Ramos (cell line): ENCODE results near the gene RASD1.

ENCODE experiments used
- in situ Hi-C: fragments of 300-500 bp; cut with MboI; formaldehyde crosslinking; loops from one replicate; pipeline ENCODE4 v1.14.3; 2022; ENCODE audit warnings: low sequenced_read_pairs; ENCODE audit not compliant: unreplicated experiment

Gene RASD1, protein sequence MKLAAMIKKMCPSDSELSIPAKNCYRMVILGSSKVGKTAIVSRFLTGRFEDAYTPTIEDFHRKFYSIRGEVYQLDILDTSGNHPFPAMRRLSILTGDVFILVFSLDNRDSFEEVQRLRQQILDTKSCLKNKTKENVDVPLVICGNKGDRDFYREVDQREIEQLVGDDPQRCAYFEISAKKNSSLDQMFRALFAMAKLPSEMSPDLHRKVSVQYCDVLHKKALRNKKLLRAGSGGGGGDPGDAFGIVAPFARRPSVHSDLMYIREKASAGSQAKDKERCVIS

DNA sequence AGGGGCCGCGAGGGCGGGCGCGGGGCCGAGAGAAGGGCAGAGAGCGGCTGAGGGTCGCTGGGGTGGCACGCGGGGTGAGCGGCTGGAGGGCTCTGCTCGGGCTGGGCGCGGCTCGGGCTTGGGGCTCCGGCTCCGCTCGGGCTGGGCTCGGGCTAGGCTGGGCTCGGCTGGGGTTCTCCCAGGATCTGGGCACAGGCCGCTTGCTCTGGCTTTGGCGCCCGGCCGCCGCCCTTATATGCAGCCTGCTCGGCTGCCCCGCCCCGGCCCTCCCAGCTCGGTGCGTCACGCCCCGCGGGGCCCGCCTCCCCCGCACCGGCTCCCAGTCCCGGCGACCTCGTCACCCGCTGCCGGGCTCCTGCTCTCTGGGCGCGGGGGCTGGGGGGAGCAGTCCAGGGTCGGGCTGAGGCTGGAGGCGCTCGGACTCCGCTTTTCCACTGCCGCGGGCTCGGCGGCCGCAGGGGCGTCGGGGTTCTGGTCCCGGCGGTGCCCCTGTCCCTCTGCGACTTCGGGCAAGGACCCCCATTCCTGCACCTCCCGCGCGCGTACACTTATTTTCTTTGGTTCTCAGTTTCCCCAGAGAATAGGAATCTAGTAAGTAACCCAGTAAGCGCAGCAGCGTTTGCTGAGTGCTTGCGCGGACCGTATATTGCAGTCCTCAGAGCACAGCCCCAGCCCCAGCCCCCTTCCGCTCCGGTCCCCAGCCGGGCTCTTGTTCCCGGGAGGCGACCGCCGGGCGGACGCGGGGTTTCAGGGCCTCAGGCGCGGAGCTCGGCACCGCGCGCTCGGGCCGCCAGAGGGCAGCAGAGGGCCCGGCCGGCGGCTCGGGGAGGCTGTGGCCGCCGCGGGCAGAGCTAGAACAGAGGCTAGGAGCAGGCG, at the start of gene RASD1:
Gene RASD1, minus strand, starts transcription at position 207 of the 876 bp plus-strand sequence. CDS start 214 bp downstream, outside the sequence.
- in situ Hi-C loops, result loop anchor here (10.0 kb wide), 1 partner anchor 148 kb away; no protein-coding TSS in a partner anchor

DNA sequence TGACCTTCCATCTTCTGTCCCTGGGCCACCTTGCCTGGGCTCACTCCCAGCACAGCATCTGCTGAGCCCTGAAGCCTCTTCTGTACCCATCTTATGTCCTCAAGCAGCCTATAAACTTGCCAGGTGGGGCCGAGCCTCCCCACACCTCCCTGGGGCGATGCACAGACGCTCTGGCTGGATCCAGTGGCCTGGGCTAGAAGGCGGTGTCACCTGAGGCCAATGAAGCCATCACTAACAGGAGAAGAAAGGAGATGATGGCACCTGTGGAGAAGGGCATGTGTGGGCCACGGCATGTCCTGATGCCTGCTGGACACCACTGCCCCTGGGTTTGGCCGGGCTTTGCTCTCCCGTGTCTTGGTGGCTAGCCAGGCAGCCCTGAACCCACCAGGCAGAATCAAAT, 49.8 kb upstream of the RASD1 start:
- in situ Hi-C loops, result no loop called here

DNA sequence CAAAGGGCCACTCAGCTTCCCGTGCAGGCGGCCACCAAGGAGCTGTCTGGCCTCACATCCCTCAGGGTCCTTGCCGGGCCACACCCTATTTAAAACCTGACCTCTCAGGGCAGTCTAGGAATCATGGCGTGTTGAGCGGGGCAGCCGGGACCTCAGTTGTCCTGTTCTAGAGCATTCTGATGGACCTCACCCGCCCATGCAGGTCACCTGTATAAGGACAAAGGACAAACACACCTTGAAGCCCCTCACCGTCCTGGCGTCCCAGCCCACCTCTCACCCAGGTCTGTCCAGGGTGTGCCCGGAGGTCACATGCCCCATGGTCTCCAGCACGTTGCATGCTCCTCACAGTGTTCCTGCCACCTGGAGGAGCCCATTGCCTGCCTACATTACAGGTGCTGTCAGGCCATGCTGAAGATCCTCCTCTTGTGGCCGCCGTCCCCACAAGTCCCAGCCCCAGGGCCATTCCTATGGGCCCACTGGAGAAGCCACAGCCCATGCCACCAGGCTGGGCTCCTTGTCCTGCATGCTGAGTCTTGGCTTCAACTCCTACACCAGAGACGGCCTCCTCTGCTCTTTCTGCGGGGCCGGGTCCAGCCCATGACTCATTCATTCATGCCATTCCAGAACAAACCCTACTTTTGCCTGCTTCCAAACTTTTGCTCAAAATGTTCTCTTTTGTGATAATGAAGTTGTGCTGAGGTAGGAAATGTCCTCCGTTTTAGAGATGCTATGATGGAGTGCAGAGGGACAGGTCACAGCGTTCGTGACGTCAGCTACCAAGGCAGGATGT, 49.0 kb upstream of the RASD1 start:
- in situ Hi-C loops, result no loop called here

DNA sequence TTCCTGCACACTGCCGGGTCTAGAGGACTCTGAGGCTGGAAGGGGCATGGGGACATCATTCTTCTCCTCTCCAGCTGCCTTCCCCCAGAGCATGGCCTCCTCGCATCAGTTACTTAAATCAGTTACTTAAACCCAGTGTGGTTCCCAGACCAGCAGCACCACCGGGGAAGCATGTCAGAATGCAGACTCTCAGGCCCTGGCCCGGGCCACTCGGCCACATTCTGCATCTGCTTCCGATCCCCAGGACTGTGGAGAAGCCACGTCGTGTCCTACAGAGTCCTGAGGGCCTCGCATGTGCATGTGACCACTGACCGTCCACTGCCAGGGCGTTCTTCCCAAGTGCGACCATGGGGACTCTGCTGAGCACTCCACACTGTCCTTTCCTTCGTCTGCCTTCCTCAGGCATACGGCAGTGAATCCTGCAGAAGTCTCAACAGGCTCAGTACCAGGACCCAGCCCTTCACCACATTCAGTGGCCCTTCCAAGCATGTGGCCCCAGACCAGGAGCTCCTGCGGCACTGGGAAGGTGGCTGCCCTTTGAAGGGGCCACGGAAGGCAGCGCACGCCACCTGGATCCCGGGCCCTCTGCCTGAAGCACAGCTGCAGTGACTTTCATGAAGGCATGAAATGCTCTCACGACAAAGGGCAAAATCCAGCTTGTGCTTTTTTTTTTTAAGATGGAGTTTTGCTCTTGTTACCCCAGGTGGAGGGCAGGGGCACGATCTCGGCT, 46.9 kb upstream of the RASD1 start:
- in situ Hi-C loops, result no loop called here

DNA sequence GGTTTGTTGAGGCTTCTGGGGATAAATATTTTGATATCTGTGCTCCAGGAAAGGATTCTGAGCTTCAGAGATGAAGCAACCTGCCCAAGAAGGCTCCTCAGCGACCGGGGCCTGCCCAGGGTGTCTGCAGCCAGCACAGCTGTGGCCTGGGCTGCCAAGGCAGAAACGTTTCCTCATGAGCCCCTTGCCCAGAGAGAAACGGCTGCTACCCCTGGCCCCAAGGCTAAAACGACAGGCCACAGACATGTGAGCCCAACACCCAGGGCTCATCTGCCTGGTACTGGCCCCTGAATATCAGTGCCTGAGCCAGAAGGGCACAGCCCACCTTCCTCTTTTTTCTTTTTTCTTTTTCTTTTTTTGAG, 45.4 kb upstream of the RASD1 start:
- in situ Hi-C loops, result no loop called here

DNA sequence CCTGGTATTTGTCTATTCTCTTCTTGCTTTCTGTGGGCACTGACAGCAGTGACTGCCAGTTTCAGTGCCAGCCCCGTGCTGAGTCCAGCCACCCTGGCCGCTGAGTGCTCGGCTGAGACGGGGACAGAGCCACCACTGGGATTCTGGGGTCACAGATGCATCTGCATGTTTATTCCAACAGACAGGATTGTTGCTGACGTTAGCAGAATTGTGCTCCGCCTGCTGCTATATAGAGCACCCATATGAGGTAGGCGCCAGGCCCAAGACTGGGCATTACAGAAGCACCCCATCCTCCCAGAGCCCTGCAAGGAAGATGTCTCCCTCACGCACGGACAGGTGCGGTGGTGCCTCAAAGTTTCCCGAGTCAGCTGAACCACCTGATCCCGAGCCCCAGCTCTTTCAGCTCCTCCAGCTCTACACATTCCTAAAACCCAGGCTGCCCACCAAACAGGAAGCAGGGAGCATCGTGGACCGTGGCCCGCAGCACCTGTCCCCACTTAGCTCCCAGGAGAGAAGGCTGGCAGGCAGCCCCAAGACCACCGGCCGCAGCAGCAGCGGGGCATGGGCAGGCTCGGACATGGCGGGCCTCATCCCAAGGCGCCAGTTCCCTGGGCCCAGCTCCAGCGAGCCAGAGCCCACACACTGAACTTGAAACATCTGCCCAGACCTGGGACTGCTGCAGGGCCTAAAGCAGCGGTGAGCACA, 44.9 kb upstream of the RASD1 start:
- in situ Hi-C loops, result no loop called here

DNA sequence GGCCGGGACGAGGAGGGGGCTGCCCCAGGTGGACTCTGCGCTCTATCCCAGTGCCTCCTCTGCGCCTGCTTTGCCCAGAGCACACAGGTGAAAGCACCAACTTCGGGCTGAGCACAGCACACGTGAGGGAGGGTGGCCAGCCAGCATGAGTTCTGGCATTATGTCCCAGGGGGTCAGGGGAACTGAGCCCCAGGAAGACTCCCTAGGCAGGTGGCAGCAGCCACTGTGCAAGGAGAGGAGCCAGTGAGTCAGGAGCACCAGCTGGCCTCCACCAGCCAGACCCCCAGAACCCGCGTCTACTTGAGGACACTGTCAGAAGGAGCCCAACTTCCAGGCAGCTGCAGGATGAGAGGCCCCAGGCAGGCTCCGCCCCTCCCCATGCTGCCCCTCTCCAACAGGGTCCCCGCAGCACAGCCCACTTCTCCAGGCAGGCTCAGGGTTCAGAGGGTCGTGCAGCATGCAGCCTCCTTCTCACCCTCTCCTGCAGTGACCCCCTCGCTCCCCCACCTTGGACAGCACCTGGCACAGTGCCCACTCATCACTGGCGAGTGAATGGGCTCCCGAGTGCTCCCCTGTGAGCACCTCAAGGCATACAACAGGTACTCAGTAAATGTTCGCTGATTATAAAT, 44.2 kb upstream of the RASD1 start:
- in situ Hi-C loops, result no loop called here

DNA sequence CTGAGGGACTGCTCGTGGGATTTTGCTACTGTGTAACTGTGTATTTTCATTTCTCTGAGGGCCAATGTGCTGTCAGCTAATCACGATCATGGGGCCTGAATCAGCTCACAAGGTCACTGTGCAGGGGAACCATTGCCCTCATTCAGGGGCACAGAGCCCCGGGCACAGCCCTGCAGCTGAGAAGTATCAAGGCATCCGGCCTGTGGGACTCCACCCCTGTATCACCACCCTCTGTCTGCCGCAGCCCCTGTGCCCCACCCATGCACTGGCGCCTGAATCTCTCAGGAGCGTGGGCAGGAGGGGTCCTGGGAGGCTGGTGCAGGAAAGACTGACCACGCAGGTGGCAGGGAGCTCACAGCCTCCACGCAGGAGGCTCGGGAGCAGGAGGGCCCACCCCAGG, 43.4 kb upstream of the RASD1 start:
- in situ Hi-C loops, result no loop called here

DNA sequence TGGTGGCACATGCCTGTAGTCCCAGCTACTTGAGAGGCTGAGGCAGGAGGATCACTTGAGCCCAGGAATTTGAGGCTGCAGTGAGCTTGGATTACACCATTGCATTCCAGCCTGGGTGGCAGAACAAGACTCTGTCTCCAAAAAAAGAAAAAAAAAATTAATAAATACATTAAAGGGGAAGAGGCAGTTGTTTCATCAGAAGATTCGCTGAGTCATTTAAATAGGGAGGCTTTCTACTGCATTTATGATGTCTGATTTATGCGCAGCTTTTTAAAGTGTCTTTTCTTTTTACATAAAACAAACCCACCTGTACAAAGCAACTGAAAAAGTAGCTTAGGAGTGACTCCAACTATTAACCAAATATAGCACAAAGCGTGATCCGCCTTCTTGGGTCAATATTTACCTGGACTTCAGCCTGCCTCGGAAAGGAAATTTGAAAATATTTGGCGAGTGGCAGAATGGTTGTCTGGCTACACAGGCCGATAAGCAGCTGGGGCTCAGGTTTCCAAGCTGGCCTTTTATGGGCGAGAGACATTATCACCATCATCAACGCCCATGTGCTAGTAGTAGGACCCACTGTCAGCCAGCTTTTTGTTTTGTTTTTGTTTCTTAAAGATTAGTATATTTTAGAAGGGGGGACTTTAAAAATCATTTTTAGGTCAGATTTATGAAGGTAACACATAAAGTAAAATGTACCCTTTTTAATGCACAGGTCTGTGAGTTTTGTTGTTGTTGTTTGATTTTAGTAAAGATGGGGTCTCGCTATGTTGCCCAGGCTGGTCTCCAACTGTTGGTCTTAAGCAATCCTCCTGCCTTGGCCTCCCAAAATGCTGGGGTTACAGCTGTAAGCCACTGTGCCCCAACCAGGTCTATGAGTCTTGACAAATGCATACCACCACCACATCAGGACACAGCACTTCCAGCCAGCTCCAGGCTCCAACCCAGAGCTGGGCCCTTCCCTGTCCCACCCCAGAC, 42.5 kb upstream of the RASD1 start:
- in situ Hi-C loops, result no loop called here

DNA sequence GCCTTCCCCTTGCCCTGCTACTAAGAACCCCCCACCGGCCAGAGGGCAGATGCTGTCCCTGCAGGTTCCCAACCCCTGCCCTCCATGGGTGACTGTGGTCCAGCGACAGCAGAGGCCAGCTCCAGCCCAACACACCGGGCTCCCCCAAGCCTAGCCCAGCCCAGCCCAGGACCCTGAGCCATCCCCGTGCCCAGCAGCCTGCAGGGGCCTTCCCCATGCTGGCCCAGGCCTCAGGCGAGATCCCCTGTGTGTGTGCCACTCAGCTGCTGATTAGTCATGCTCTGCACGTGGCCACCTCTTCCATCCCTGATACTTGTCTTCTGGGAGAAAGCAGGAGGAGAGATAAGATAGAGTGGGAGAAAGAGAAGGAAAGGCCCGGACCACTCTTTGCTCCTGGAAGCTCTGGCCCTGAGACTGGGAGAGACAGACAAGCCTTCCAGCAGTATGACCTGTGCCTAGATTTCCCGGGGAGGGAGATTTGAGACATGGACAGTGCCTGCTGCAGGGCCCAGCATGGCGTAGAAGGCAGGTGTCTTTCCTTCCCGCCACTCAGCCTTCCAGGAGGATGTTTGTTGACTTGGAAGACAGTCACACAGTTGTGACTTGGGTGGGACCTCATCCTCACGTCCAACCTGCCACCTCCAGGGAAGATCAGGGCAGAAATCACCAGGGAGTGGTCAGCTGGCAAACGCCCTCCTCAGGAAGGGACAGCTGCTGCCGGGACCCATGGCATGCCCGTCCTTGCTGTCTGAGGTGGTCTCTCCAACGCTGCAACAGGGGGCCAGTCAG, 41.3 kb upstream of the RASD1 start:
- in situ Hi-C loops, result no loop called here

DNA sequence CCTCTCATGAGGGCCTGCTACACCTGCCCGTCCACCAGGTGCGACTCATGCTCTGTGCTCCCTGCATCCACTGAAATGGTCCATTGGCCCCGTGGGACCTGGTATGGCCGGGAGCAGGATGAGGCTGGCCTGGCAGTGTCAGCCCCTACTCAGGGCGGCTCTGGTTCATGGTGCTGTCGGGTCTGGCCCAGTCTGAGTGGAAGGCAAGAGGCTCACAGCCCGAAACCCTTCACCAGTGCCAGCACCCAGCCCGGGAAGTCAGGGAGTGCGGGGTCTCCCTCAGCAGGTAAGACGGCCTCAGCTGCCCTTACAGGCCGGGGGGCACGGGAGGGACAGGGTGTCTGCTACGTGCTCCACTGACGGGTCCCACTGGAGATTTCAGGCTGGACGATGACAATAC, 40.5 kb upstream of the RASD1 start:
- in situ Hi-C loops, result no loop called here

DNA sequence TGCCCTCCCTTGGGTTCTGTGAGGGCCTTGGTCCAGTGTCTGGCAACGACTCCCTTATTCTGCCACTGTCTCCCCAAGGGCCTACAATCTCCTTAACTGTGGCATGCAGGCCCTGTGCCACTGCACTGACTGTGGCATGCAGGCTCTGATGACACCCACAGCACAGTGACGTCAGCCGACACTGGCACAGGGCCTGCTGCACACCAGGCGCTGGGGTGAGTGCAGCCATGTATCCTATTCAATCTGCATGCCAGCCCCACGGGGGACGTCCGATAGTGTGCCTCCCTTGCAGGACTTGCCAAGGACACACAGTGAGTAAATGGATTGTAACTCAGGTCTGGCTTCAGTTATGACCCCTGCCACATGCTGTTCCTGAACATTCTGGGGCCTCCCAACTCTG, 39.8 kb upstream of the RASD1 start:
- in situ Hi-C loops, result no loop called here

DNA sequence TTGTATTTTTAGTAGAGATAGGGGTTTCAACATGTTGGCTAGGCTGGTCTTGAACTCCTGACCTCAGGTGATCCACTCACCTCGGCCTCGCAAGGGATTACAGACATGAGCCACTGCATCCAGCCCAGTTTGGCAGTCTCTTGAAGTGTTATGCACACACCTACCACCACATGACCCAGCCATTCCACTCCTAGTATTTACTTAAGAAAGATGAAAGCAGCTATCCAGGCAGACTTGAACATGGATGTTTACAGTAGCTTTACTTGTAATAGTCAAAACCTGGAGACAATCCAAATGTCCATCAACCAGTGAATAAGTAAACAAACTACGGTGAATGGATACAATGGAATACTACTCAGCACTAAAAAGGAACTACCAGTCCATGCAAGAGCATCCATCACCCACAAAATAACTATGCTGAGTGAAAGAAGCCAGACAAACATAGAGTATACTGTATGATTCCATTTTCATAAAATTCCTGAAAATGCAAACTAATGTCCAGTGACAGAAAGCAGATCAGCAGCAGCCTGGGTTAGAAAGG, 37.8 kb upstream of the RASD1 start:
- in situ Hi-C loops, result no loop called here

DNA sequence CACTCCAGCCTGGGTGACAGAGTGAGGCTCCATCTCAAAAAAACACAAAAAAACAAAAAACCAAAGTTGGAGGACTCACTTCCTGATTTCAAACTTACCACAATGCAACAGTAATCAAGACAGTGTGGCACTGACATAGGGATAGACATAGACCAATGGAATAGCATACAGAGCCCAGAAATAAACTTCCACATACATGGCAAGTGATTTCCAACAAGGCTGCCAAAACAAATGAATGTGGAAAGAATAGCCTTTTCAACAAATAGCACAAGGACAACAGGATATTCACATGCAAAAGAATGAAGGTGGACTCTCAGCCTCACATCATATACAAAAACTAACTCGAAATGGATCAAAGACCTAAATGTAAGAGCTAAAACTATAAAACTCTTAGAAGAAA, 36.8 kb upstream of the RASD1 start:
- in situ Hi-C loops, result no loop called here

DNA sequence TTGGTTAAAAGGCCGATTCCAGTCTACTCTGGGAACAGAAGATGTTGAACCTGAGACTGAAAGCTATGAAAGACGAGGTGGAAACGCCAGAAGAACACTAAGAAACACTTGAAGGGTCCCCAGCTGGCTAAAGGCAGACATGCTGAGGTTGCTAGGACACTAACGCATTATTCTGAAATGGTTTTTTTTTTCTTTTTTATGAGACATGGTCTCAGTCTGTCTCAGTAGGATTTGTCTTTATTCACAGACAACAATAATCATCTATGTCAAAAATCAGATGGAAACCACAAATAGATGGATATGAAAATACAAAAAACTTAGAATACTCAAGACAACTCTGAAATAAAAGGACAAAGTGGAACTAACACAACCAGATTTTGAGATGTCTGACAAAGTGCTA, 35.0 kb upstream of the RASD1 start:
- in situ Hi-C loops, result no loop called here

DNA sequence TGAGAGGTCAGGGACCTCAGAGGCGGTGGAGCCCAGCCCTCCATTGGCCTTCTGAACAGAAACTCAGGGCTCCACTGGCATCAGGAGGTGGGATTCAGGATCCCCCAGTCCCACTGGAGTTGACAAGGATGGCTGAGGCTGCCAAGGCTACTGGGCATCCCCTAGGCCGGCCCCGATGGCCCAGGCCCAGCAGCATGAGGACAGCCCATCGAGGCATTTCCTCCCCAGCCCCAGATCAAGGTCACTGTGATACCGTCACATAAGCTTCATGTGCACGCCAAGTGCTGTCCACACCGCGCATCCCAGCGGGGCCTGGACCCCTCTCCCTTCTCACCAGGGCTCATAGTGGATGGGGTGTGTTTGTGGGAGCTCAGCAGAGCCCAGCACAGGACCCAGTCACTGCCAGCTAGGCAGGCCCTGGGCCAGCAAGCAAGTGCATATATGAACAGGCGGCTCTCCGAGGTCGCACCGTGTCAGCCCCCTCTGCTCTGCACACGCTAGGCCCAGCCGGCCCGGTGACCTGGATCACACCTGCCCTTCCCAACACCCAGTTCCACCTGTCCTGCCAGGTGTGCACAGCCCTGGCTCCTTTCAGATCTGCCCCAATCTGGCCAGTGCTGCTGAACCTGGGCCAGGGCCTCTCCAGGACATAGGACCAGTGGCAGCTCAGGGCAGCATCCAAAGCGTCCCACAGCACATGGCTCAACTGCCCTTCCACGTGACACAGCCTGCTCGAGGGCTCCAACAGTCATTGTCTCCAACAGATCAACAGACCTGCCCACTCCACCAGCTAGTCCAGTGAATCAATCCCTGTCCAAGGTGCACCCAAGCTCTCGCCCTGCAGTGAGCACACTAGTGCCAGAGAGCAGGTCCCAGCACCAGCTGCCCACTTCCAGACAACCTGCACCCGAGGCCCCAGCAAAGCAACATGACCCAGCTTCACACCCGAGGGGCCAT, 32.8 kb upstream of the RASD1 start:
- in situ Hi-C loops, result no loop called here
